Erythroblast (primary cell): ENCODE data around the gene PTPRN2.

Experiments
- DNase-seq, 2 experiments: peaks; one replicate each; lab custom pipeline; 2025; lab: John Stamatoyannopoulos, UW
- GATA1 ChIP-seq: IDR thresholded peaks from 2 replicates; pipeline ENCODE4 v1.6.1; 2011; ENCODE audit warnings: low read depth, mild to moderate bottlenecking, control low read depth, low read length, moderate library complexity
- POLR2A ChIP-seq: IDR thresholded peaks from 2 replicates; pipeline ENCODE4 v1.6.1; 2011; ENCODE audit warnings: mild to moderate bottlenecking, low read length

Gene PTPRN2

DNA sequence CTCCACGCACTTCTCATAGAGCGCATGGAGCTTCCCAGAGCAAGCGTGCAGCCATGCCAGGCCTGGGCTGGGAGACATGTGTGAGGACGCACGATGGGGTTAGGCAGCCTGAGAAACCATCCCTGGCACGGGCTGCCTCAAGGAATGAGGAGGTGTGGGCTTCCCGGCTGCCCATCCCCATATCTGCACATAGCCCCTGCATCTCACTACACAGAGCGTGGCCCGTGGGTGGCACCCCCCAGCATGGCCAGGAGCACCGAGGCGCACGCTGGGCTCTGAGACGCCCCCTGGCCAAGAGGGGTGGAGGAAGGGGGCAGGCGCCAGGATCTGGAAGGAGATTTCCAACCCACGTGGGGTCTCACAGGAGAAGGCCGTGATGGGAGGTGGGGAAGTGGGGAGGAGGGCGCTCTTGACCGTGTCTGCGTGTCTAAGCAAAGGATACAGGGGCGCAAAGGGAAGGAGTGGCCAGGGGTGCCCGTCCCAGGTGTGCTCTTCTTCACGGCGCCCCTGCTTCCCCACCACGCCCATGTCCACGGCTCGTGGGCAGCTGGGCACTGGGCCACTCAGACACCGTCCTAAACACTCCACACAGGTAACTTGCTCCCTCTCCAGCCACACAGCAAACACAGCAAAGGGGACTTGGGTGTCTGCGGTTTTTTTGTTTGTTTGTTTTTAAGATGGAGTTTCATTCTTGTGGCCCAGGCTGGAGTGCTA is 340.5 kb downstream of the PTPRN2 start:
- no peak for DNase-seq
- TF ChIP-seq GATA1 (no peak), POLR2A (no peak)

DNA sequence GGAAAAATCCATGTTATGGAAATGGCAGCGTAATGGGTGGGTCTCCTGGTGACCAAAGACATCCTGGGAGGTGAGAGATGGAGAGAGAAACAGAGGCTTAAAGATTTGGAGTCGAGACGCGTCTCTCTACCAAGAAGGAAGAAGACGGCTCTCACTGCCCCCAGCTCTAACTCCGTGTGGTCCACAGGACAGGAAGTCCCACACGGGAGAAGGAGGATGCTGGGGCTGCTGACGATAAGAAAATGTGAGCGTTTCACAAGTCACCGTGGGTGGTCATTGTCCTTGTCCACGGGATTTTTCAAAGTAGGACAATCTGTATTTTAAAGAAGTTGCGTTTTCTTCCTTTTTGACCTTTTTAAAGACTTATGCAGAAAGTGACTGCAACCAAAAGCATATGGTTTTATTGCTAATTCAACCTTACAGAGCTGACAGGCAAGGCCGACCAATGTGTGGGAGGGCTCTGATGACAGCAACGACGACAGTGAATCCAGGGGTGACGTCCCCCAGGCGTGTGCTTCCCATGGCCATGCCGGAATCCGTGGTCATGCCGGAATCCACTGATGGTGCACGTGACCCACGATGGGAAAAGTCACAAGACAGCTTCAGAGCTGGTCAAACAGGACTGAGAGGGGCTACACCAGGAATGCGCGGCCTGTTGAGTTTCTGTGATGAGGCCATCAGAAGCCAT is 341.2 kb downstream of the PTPRN2 start:
- no peak for TF ChIP-seq GATA1
- no peak for TF ChIP-seq POLR2A
- DNase-seq, result no peak

DNA sequence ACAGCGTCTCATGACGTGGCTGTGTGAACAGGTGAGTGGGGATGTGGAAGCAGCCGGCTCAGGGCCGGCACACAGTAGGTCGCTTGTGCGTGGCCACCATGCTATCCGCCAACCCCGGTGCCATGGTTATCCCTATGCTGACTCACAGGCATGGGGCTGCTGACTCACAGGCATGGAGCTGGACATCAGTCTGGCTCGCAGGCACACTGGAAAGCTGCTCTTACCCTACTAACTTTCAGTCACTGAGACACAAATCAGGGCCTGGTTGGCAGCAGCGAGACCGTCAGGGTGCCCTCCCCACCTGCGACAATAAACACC is 341.9 kb downstream of the PTPRN2 start:
- DNase-seq, result no peak
- no peak for TF ChIP-seq GATA1
- TF ChIP-seq POLR2A, result no peak

DNA sequence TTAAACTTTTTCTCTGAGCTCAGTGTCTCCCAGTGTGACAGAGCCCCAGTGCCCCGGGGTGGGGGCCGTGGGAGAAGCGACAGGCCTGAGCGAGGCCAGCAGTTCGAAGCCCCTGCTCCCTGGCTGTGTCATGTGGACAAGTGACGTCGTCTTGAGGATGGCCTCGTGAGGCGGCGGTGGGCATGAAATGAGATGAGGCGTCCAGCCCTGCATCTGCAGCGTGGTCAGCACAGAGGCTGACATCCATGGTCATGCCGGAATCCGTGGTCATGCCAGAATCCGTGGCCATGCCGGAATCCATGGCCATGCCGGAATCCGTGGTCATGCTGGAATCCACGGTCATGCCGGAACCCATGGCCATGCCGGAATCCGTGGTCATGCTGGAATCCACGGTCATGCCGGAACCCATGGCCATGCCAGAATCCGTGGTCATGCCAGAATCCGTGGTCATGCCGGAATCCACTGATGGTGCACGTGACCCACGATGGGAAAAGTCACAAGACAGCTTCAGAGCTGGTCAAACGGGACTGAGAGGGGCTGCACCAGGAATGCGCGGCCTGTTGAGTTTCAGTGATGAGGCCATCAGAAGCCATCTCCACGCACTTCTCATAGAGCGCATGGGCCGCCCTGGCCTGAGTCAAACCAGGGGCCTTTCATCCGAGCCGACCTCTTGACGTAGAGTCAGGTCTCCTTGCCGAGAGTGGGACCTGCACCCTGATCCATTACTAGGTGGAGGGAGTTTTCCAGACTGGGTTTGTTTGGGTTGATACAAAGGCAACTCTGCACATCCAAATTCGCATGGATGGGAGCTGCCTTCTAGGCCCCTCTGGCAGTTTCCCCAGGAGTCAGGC is 342.5 kb downstream of the PTPRN2 start:
- TF ChIP-seq GATA1, result no peak
- no peak for TF ChIP-seq POLR2A
- no peak for DNase-seq

DNA sequence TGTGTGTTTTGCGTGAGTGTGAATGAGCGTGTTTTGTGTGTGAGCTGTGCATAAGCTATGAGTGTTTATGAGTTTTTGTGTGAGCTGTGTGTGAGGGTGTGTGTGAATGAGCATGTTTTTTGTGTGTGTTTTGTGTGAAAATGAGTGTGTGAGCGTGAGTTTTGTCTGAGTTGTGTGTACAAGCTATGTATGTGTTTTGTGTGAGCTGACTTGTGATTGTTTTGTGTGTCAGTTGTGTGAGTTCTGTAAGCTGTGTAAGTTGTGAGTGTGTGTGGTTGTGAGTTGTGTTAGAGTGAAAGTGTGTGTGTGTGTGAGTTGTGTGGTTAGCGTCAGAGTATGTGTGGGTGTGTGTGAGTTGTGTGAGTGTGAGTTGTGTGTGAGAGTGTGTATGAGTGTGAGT is 343.2 kb downstream of the PTPRN2 start:
- TF ChIP-seq POLR2A, result no peak
- no peak for TF ChIP-seq GATA1
- no peak for DNase-seq

DNA sequence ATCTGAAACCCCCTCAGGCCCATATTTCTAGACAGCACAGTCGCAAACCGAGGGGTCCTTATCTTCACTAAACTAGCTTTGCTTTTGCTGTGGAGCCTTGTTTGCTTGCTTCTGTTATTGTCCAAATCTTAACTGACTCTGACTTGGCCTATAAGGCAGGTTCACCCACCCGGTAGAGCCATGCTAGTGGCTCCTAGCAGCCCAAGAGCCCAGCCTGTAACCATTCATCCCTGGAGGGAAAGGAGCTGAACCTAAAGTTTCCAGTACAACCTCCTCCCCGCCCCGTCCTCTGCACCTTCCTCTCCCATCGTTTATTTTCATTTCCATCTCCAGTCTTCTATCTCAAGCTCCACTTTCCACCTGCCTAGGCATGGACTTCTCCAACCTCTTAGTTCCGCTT is 345.7 kb downstream of the PTPRN2 start:
- no peak for TF ChIP-seq GATA1
- no peak for TF ChIP-seq POLR2A
- DNase-seq, result no peak

DNA sequence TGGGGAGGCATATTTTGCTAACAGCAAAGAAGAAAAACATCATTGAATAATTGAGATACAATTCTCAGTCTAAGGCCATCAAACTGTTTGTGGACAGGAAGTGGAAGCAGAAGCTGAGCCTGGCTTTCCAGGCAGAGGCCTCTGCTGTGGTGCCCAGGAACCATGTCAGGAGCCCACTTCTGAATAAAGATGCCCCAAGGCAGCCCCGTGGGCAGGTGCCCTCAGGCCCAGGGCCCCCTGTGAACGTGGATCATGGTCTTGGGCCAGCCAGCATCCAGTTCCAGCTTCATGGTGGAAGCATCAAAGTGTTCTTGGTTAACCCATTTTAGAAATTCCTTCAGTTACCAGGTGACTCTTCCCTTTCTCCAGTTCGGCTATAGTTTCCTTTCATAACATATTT is 346.8 kb downstream of the PTPRN2 start:
- TF ChIP-seq GATA1, result no peak
- no peak for TF ChIP-seq POLR2A
- no peak for DNase-seq

DNA sequence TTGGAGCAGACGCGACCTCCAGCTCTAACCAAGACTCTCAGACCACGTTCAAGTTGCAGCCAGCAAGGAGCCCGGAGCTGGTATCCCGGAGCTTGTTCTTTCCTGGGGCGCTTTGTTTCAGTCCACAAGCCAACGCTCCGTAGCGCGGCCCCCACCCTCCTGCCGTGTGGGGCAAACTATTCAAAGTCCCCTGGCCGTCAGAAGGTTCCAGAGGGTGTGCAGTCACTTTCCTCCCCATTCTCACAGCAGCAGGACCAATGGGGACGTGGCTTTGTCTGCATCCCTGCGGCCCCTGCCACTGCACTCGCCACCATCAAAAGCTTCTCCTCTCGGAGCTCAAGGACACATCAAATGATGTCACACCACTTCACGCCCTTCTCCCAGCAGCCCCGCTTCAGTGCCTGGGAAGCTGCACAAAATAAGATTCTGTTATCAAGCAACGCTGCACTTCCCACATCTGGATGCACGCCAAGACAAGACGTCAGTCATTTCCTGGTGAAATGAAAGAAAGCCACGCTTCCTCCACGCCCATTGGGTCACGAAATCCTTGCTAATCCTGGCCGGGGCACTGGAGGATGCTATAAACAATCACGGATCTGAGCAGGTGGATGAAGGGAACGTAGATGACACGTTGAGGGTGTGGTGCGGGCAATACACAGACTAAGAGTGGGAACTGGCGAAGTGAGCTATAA is 348.2 kb downstream of the PTPRN2 start:
- no peak for TF ChIP-seq GATA1
- TF ChIP-seq POLR2A, result no peak

DNA sequence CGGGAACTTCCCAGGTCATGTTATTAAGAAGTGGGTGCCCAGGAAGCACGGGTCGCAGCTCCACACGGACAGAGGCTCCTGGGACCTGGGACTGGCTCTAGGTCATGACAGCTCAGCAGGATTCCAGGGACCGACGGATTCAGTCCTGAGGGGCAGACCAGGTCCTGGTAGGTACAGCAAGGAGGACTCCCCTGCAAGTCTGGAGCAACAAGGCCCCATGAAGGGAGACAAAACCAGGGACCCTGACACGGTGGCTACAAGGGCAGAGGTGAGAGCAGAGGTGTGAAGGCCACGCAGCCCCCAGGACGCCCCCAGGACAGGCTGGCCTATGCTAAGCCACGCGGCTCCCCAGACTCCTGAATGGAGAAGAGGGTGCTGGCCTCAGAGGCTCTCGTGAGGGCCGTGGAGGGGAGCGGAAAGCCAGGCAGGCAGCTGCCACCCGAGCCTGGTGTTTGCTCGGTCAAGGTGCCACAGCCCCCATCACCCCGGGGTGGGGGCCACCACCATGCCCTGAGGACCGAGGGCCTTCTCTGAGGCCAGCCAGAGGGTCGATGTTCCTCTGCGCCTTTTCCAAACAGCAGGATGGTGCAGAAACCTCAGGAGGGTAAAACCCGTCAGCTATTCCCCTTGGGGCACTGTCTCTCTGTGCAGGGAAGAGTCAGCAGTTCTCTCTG is 348.9 kb downstream of the PTPRN2 start:
- no peak for DNase-seq
- TF ChIP-seq POLR2A, result no peak
- no peak for TF ChIP-seq GATA1

More for the DNA sequence above, 348.2 kb downstream of the PTPRN2 start:
- no peak for DNase-seq

DNA sequence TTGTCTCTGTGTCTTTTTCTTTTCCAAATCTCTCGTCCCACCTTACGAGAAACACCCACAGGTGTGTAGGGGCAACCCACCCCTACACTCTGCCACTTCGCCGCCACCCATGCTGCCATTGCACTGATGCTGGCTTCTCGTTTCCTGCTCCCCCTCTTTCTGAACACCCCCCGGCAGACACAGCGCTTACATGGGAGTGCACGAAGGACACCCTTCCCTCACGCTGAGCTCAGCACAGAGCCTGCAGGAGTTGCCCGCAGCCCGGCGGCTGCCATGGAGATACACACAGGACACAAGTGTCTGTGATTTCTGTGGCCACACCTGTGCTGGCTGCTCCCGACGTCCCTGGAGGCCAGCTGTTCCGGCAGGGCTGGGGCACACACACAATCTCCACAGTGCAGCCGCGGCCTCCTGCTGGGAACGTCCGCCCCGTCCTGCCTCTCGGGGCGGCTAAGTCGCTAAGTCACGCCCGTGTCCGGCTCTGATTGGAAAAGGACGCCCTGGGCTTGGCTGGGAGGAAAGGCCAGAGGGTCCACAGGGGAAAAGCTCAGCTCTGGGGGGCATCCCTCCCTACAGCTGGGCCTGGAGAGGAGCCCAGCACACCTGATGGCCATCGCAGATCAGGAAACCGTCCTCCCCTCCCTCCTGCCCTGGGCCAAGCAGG is 349.8 kb downstream of the PTPRN2 start:
- TF ChIP-seq GATA1 (no peak), POLR2A (no peak)
- DNase-seq, result no peak

DNA sequence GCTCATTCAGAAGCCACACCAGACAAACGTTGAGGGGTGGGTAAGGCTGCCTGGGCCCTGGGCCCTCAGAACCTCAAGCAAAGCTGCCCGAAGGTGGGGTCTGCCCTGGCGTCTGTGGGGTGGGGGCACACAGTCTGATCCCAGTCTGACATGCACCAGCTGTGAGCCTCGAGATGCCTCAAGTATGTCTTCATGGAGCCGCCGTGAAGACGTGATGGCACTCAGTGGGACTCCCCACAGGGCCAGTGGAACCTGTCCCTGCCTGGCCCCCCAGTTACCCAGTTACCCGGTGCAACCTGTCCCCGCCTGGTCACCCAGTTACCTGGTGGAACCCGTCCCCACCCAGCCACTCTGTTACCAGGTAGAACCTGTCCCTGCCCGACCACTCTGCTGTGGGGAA is 351.2 kb downstream of the PTPRN2 start:
- TF ChIP-seq POLR2A (no peak), GATA1 (no peak)
- DNase-seq, result no peak

DNA sequence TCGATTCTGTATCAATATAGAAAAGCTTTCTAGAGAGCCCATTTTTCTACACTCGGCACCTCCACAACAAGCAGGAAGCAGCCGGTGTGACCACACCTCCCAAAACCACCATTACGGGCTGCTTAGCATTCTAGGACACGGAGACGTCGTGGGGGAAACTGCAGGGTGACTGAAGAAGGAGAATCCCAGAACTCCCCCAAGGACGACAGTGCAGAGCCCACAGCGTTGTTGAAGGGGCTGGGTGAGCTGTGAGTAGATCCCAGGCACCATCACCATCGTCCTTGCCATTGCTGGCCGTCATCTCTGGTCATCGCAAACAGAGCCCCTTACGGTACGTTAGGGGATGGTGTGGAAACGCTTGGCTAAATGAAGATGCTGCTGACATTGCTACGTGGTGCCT is 351.8 kb downstream of the PTPRN2 start:
- no peak for DNase-seq

More for the DNA sequence above, 351.8 kb downstream of the PTPRN2 start:
- TF ChIP-seq GATA1, result no peak
- TF ChIP-seq POLR2A, result no peak
